ENCODE results near the gene SORCS2. TPM values are rescaled to one million over a fixed set of nuclear protein-coding genes. Genes with fewer than 3 reads are reported as not detected.
A peak's percentile ranks its signal among the peaks of the same experiment; 100 is the strongest.

SORCS2 gene
- total and polyA plus RNA-seq, 2 of the 13 experiments (the other 11 are each of a cell fraction or from before 2014, with no cell fraction given) = 0.82 to 1.0 TPM

GRCh38 chr4:7389719-7390118, 197.4 kb downstream of the SORCS2 start:
- POLR2A ChIA-PET = no interaction called here
- in situ Hi-C loops (cut with HindIII; ENCODE audit: extremely low pct_ligation_motif_present, low pct_unique_long_range_greater_than_20kb) = no loop called here
- TF ChIP-seq MED1 (CRISPR knock-in tag; IDR thresholded peaks at IDR 0.05) (no peak), ZNF484 (CRISPR knock-in tag; IDR thresholded peaks at IDR 0.05; ENCODE audit: borderline replicate concordance, low read depth) (no peak), ZBTB20 (CRISPR knock-in tag; IDR thresholded peaks at IDR 0.05; ENCODE audit: borderline replicate concordance, low read depth) (no peak), MED13 (CRISPR knock-in tag; IDR thresholded peaks at IDR 0.05) (no peak), MBD4 (IDR thresholded peaks at IDR 0.05; ENCODE audit: borderline replicate concordance, low read length) (no peak), MLLT10 (CRISPR knock-in tag; IDR thresholded peaks at IDR 0.05) (no peak), ZNF562 (CRISPR knock-in tag; IDR thresholded peaks at IDR 0.05; ENCODE audit: borderline replicate concordance) (no peak), TEAD3 (CRISPR knock-in tag; optimal IDR thresholded peaks at IDR 0.05; ENCODE audit: borderline replicate concordance) (no peak), PCBP1 (IDR thresholded peaks at IDR 0.05; ENCODE audit: borderline replicate concordance, low read depth, low read length) (no peak), PATZ1 (CRISPR knock-in tag; IDR thresholded peaks at IDR 0.05) (no peak), ZNF432 (CRISPR knock-in tag; IDR thresholded peaks at IDR 0.05; ENCODE audit: borderline replicate concordance) (no peak), HNRNPH1 (optimal IDR thresholded peaks at IDR 0.05; ENCODE audit: low read depth, low read length) (no peak), SUZ12 (IDR thresholded peaks at IDR 0.05; ENCODE audit: low read depth, low read length) (no peak)
- TF ChIP-seq, protein P1, sequence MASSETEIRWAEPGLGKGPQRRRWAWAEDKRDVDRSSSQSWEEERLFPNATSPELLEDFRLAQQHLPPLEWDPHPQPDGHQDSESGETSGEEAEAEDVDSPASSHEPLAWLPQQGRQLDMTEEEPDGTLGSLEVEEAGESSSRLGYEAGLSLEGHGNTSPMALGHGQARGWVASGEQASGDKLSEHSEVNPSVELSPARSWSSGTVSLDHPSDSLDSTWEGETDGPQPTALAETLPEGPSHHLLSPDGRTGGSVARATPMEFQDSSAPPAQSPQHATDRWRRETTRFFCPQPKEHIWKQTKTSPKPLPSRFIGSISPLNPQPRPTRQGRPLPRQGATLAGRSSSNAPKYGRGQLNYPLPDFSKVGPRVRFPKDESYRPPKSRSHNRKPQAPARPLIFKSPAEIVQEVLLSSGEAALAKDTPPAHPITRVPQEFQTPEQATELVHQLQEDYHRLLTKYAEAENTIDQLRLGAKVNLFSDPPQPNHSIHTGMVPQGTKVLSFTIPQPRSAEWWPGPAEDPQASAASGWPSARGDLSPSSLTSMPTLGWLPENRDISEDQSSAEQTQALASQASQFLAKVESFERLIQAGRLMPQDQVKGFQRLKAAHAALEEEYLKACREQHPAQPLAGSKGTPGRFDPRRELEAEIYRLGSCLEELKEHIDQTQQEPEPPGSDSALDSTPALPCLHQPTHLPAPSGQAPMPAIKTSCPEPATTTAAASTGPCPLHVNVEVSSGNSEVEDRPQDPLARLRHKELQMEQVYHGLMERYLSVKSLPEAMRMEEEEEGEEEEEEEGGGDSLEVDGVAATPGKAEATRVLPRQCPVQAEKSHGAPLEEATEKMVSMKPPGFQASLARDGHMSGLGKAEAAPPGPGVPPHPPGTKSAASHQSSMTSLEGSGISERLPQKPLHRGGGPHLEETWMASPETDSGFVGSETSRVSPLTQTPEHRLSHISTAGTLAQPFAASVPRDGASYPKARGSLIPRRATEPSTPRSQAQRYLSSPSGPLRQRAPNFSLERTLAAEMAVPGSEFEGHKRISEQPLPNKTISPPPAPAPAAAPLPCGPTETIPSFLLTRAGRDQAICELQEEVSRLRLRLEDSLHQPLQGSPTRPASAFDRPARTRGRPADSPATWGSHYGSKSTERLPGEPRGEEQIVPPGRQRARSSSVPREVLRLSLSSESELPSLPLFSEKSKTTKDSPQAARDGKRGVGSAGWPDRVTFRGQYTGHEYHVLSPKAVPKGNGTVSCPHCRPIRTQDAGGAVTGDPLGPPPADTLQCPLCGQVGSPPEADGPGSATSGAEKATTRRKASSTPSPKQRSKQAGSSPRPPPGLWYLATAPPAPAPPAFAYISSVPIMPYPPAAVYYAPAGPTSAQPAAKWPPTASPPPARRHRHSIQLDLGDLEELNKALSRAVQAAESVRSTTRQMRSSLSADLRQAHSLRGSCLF (CRISPR knock-in tag; IDR thresholded peaks at IDR 0.05; ENCODE audit: borderline replicate concordance) = no peak
- TF ChIP-seq, protein P2, sequence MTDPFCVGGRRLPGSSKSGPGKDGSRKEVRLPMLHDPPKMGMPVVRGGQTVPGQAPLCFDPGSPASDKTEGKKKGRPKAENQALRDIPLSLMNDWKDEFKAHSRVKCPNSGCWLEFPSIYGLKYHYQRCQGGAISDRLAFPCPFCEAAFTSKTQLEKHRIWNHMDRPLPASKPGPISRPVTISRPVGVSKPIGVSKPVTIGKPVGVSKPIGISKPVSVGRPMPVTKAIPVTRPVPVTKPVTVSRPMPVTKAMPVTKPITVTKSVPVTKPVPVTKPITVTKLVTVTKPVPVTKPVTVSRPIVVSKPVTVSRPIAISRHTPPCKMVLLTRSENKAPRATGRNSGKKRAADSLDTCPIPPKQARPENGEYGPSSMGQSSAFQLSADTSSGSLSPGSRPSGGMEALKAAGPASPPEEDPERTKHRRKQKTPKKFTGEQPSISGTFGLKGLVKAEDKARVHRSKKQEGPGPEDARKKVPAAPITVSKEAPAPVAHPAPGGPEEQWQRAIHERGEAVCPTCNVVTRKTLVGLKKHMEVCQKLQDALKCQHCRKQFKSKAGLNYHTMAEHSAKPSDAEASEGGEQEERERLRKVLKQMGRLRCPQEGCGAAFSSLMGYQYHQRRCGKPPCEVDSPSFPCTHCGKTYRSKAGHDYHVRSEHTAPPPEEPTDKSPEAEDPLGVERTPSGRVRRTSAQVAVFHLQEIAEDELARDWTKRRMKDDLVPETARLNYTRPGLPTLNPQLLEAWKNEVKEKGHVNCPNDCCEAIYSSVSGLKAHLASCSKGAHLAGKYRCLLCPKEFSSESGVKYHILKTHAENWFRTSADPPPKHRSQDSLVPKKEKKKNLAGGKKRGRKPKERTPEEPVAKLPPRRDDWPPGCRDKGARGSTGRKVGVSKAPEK (CRISPR knock-in tag; IDR thresholded peaks at IDR 0.05; ENCODE audit: borderline replicate concordance) = no peak
- H3K79me2 ChIP-seq (ENCODE audit: insufficient read depth, low read length) = no peaks in the 10 kb centered on the region
- no peaks in the 10 kb centered on the region for H3K4me1 ChIP-seq (ENCODE audit: insufficient read depth, low read length)
- H3K36me3 ChIP-seq (replicated peaks in 1 of 2; ENCODE audit: control insufficient read depth in 1 of 2, insufficient read depth in 2 of 2, low read length in 2 of 2) = no peaks in the 10 kb centered on the region
- DNase-seq (ENCODE audit: low spot score) (no peak), ATAC-seq (peak; percentile 56), FAIRE-seq (no peak)
- H3K4me2 ChIP-seq (ENCODE audit: low read depth, low read length) = no peak overlapping the region
- no peak overlapping the region for H3K4me3 ChIP-seq (replicated peaks in 1 of 3; ENCODE audit: insufficient read depth in 1 of 3, low read depth in 2 of 3, low read length in 3 of 3)
- H3K27me3 ChIP-seq (ENCODE audit: control insufficient read depth in 1 of 2, insufficient read depth in 2 of 2, low read length in 2 of 2) = peaks cover 2 to 51% of the 10 kb centered on the region in 2 experiments; a peak in 4 of 5 replicates
- CTCF ChIA-PET (ENCODE audit: low intra/inter-chr PET ratio, low total read pairs) = no interaction called here
- H2AFZ ChIP-seq (ENCODE audit: low read length) = no peak overlapping the region
- no TSS peak for BruUV-seq (replicated peaks)
- no peak overlapping the region for H3K27ac ChIP-seq (ENCODE audit: extremely low read length, insufficient read depth, low read length)
- H3K9me3 ChIP-seq (ENCODE audit: low read length) = no peaks in the 10 kb centered on the region
- WGBS (ENCODE audit: low lambda C conversion rate) = 2% methylated on average over 6 of the region's 12 CpGs
- H3K9ac ChIP-seq (ENCODE audit: insufficient read depth, low read depth, low read length) = no peak overlapping the region
- no peaks in the 10 kb centered on the region for H4K20me1 ChIP-seq (ENCODE audit: insufficient read depth, low read length)
- intact Hi-C loops (cut with micrococcal nuclease; ENCODE audit: unreplicated experiment) = no loop called here
